ENCODE results near the gene LMNTD1.
A peak's percentile ranks its signal among the peaks of the same experiment; 100 is the strongest.

Gene LMNTD1

GRCh38 chr12:25433024-25433423, 120.1 kb downstream of the LMNTD1 start:
- DNase-seq (ENCODE audit: low read depth), result no peak

GRCh38 chr12:25427337-25428249, 125.5 kb downstream of the LMNTD1 start:
- peak; percentile 25 for DNase-seq (ENCODE audit: low read depth)

- DNase-seq (ENCODE audit: low read depth), result peak; percentile 51
Measured at GRCh38 chr12:25426821-25427220, 126.3 kb downstream of the LMNTD1 start.
